HG03521 (cell line): Measurements from ENCODE around the gene ECEL1.

Experiments
- ATAC-seq: cut with Tn5 transposase; IDR thresholded peaks from one replicate; pipeline ENCODE4 v1.9.1; 2021; ENCODE audit warnings: mild to moderate bottlenecking, moderate library complexity; ENCODE audit not compliant: unreplicated experiment

The ECEL1 gene

DNA sequence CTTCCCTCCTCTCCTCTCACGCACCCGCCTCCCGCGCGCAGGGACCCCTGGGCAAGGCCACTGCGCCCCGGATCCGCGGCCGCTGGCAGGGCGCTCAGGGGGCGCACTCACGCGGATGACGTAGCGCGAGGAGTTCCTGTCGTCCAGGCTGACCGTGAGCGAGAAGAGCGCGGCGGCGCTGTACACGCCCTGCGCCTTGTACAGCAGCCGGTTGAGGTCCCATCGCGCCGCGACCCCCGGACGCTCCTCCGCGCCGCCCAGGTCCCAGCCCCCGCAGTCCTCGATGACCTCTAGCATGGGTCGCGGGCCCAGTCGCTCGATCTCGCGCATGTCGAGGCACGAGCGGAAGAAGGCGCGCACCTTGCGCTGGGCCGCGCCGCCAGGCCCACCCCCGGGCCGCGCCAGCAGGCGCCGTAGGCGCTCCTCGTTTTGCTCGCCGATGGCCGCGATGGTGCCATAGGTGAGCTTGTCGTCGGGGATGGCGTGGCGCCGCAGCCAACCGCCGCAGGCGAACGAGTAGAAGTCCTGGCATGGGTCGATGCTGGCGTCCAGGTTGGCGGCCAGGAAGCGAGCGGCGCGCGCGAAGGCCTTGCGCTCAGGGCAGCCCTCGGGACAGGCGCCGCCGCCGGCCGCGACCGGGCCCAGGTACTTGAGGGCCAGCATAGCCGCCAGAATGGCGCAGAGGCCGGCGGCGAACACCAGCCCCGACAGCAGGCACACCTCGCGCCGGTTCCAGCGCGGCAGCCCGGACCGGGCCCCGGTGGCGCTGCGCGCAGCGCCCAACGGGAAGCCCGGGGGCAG, 1.7 kb downstream of the ECEL1 start:
- ATAC-seq, result no peak

DNA sequence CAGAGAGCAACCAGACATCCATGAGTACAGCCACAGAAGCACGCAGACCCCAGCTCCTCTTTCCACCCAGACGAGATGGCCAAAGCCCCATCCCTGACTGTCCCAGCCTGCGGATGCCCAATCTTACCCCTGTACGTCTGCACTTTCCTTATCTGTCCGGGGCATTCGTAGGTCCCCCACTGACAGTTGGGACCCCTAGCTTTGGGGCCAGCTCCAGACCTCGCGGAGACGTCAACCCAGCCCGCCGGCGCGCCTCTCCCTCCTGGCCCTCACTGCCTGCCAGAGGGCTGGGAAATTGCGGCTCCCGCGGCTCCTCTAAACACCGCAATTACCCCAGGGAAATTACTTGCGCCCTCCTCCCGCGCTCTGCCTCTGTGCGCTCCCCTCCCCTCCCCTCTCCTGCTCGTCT, 2.3 kb downstream of the ECEL1 start:
- no peak for ATAC-seq

DNA sequence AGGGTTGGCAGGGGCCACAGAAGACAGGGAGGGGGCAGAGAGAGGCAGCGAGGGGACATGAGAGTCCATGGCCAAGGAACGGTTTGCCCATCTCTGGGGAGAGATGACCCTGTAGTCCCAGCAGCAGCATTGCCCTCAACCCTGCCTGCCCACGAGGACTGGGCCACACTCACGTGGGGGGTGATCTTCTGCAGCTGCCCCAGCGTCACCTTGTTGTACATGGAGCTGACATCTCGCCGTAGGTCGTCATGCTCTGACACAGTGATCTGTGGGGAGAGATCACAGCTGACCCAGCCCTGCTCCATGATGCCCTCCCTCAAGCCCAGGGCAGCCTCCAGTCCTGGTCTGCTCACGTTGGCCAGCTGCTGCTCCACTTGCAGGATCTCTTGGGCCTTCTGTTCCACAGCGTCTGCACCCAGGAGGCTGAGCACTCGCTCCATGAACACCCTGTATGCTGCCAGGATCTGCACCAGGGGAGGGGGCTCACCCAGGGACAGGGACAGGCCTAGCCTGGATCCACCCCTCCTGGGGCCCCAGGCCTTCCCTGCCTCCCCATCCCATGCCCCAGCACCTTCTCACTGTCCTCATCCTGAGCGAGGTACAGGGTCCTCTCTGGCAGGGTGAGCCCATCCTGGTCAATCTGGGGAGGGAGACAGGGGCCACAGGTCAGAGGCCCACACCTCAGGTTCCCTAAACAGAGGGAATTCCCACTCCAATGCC, 2.8 kb downstream of the ECEL1 start:
- no peak for ATAC-seq

DNA sequence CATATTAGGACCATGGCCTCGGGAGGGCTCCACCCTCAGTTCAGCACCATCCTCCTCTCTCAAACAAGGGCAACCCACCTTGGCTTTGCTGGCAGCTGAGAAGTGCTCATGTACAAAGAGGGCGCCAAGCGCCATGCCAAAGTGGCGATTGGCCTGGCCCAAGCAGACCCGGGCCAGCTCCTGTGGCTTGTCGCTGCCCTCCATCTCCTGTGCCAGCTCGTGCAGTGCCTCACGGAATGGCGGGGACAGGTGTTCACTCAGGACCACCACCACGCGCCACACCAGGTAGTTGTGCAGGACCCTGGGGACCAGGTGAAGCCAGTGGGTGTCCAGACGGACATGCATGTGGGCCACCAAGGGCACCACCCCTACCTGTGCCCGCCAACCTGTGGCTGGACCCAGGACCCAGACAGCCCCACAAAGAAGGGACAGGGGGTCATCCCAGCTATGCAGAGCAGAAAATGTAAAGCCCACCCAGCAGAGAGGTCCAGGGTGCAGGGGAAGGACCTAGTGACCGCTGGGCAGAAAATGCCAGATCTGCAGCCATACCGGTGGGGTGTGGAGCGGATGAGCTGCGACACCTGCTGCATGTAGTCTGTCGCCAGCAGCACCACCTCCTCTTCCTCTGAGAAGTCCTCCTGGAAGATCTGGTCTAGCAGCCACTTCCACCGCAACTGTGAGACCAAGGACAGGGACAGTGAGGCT, 3.6 kb downstream of the ECEL1 start:
- ATAC-seq, result no peak

DNA sequence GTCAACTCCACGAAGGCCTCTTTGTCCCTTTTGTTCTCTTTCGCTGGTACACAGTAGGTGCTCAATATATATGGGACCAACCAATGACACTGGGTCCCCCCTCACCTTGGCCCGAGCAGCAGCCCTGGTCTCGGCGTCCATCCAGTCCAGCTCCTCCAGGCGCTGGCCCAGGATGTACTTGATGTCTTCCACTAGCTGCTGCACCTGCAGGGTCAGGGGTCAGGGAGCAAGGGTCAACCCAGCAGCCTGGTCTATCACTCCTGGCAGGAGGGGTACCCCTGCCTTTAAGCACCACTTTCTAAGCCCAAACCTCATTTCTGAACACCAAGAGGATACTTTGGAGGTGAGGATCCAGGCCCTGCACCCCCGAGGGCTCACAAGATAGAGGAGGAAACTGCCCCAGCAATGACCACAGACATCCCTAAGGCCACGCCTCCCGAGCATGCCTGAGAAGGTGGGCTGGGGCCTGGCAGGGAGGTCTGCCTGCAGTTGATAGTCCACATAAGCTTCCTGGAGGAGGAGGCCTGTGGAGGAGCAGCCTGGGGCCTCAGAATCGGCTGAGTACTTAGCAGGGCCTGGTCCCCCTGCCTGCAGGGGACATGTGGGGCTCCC, 4.2 kb downstream of the ECEL1 start:
- no peak for ATAC-seq

DNA sequence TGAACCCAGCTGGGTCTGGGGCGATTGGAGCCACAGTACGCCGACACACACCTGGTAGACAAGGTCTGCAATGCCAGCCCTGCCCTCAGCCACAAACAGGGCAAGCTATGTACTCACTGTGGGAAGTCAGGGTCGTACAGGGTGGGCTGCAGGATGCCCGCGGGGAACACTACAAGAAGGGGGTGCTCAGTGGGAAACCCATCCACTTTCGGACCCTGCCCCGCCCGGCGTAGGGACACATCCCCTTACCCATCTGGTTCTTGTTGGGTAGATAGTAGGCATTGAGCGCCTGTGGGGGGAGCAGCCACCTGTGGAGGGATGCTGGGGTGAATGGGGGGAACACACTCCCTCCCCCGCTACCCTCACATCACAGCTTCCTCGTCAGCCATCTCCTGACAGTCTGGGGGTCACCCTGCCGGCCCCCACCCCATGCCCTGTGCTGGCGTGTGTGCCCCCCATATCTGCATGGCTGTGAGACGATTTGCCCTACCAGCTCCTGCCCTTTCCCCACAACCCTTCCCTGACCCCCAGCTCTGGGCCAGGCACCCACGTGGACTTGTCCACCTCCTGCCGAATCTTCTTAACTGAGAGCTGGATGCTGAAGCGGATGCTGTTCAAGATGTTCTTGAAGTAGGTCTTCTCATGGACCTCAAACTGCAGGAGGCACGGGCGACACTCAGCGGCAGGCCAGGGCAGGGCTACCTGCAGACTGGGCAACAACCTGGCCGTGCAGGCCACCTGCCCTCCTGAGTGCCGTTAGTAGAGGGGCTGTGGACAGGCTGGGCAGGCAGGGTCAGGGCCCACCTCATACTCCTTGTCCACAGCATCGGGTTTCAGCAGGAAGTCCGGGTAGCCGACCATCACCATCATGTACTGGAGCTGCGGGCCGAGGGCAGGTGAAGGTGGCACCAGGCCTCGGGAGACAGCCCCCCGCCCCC, 5.1 kb downstream of the ECEL1 start:
- ATAC-seq, result no peak

DNA sequence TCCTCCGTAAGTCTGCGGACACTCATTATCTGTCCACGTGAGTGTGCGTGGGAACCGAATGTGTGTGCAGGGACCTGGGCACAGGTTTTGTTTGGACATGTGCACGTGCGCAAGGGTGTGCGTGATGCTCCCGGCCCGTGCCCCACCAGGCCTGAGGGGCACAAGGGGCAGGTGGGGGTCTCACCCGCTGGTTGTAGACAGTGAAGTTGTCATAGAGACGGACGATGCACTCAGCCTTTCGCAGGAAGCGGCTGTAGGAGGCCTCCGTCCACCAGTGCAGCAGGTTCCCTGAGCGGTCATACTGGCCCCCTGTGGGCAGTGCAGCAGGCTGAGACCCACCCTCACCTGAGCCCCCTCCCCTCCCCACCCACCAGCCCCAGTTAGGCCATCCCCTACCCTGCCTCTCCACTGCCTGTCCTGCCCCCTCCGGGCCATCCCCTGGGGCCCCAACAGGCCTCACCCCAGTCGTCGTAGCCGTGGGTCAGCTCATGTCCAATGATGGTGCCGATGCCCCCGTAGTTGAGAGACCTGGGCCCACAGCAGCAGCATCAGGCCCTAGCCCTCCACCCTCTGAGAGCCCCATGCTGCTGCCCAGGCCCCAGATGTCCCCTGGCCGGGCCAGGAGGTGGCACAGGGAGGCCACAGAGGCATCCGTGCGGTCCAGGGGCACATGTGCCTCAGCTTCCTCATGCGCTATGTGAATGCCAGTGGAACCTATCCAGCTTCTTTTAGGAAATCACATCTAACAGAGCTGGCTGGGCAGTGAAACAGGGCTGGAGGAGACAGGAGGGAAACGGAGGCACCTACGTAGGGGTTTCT, 6.1 kb downstream of the ECEL1 start:
- ATAC-seq, result no peak

DNA sequence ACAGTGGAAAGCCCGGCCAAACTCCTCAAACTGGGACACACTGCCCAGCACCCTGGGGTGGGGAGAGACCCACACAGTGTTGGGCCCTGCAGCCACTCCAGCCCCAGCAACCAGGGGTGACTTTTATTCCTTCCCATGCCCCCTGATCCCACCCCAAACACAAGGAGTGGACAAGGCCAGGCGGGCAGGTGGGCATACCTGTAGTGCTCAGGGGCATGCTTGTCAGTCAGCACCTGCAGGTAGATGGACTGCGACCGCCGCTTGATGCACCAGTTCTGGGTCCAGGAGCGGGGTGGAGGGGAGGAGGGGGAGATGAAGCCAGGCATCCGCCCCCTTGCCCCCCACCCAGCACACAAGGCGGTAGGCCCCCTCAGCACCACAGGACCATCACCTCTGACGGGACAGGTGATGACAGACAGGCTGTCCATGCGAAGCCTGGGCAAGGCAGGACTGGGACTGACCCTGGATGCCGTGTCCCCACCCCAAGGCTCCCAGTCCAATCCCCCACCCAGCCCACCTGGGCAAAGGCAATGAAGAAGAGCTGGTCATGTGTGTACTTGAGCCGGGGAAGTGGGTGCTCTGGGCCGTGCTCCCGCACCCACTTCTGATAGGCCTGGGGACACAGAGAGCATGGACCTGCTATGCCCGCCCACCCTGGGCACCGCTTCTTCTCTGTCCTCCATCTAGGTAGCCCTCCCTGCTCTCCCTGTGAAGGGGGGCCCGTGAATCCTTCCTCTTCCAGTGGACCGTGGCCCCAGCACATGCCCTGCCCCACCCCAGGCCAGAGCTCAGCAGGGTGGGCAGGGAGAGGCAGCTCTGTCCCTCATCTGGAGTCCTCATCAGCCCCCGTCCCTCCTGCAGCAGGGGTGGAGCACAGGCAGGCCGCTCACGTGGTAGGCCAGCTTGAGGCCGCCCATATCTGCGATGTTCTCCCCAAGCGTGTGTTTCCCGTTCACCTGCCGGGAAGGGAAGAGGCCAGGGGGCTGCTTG, 7.1 kb downstream of the ECEL1 start:
- ATAC-seq, result no peak

DNA sequence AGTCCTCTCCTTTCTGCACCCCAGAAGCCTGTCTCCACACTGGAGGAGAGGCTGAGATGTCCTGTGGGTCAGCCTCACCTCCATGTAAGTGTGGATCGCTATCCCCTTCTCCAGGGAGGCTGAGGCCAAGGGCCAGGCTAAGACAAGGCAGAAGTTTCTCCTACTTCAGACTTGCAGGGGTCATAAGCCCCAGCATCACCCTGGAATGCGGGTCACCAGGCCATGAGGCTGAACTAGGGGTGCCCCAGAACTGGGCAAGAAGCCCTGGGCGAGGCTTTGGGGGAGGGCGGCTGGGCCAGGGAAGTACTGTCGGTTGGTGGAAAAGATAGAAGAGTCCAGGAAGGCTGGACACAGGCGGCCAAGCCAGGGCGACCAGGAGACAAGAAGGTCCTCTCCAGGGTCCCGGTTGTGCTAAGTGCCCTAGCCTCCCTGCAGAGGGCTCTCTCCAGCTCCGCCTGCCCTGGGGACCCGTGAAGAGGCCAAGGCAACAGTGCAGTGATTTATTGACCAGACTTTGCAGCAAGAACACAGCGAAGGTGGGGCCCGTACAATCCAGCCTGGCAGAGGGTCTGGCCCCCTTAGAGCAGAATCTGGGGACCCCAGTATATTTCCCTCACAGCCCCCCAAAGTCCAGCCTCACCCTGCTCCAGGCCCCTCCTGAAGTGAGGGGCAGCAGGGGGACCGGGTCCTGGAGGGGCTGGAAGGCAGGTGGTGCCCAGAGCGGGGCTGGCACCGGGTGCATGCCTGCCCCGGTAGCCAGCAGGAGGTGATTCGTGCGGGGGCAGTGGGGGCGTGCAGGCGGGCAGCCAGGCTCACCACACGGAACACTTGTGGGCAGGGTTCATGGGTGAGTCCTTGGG, 8.1 kb downstream of the ECEL1 start:
- ATAC-seq, result no peak

DNA sequence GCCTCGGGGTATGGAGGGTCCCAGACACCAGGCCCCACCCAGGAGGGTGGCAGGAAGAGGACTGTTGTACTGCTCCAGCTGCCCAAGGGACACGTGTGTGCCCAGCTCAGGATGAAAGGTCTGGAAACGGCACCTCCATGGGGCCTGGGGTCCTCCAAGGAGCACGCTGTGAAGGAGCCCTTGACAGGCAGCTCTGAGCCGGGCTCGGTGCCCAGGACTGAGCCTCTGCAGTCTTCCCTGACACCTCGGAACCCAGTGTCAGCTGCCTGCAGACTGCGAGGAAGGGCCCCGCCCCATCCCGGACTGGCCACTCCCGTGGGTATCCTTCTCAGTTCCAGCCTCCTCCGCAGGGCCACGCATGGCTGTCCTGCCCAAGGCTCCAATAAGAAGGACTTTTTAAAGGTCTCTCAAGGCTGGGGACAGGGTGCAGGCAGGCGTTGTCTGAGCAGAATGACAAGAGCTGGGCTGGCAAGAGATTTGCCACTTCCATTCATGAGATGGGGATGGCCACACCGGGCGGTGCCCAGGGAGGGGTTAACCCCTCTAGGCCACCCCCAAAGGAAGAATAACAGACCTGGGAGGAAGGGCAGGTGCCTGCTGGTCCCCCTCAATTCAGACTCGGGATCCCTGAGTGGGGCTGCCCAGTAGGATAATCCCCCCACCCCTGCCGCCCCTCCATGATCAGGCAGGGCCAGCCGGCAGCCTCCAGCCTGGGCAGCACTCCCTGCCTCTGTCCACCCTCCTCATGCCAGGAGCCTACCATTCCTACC, 8.9 kb downstream of the ECEL1 start:
- ATAC-seq, result no peak

DNA sequence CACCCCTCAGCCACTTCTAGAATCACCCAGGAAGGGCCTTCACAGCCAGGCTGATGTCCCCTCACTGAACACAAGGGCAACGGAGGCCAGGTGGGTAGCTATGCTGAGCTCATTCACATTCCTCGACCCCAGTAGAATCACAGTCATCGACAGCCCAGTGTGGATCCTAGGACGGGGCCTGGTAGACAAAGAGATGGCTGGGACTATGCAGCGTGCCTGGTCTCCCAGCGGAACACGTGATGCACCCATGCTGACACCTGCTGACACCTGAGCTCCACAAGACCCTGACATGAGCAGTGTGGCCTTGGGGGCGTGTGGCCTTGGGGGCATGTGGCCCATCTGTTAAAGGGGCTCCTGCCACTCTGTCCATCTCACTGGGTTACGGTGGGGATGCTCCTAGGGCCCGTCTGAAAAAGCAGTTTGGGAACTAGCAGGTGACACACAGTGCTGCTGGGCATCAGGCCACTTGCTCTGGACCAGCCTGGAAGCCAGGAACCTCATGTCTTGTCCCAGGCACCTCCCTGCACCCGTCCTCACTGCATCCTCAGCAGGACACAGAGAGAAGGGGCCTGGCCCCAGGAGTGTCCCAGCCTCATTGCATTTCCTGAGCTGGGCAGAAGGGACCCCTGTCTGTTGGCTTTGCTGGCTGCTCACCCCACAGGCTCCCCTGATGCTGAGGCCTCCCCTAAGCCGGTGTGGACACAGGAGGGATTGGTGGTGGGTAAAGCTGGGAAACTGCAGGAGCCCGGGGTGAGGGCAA, 9.7 kb downstream of the ECEL1 start:
- ATAC-seq, result no peak

DNA sequence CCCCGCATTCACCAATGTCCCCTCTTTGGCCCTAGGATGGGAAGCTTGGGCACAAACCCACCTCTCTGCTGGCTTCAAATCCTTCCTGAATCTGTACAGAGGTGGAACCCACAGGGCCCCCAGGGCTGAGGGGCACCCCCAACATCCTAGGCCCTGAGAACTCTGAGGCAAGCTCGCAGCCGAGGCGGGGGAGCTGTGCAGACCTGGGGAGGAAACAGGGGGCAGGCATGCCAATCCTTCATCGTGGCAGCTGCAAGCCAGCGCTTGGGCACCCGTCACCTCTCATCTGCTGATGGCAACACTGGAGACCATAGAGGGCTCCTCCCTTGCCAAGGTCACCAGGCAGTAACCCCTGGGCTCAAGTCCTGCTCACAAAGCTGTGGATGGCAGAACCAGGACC, 10.8 kb downstream of the ECEL1 start:
- ATAC-seq, result no peak

DNA sequence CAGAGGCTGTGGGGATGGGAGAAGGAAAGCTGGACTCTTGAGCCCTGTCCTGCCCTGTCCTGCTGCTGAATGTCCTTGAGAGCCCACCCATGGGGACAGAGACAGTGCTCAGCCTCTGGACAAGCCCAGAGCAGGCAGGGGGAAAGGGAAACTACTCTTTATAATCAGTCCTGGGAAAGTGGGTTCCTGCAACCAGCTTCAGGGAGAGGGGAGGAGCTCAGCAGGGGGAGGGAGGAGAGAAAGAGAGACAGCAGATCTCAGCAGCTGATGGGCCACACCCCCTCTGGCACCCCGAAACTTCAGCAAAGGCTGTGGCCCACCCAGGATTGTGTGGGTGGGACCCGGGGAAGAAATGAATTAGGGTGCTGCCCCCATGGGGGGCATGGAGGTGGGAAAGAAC, 11.6 kb downstream of the ECEL1 start:
- ATAC-seq, result no peak

DNA sequence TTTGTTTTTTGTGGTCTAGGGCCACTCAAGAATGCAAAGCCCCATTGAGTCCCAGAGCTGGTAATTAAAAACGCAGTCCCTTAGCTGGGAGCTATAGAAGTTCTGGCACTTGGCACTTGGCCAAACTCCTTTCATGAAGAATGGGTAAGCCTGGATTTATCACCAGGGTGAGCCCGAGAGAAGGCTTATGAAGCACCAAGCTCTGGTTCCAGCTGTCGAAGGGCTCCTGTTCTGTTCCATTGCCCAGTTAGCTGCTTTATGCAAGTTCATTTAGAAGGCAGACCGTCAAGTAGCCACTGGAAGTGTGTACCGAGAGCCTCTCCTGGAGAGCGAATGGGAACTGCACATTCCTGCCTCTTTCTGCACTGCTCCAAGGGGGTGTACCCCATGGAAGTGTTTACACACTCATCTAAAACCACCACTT, 14.2 kb downstream of the ECEL1 start:
- ATAC-seq, result no peak

DNA sequence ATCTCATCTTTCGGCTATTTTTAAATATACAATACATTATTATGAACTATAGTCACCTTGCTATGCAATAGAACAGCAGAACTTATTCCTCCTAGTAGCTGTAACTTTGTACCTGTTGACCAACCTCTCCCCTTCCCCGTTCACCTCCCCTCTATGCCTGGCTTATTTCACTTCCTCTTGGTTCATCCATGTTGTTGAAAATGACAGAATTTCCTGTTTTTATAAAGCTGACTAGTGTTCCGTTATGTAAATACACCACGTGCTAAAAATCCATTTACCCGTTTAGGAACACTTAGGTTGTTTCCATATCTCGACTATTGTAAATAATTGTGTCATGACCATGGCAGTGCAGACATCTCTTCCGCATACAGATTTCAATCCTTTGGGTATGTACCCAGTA, 21.4 kb downstream of the ECEL1 start:
- ATAC-seq, result no peak

DNA sequence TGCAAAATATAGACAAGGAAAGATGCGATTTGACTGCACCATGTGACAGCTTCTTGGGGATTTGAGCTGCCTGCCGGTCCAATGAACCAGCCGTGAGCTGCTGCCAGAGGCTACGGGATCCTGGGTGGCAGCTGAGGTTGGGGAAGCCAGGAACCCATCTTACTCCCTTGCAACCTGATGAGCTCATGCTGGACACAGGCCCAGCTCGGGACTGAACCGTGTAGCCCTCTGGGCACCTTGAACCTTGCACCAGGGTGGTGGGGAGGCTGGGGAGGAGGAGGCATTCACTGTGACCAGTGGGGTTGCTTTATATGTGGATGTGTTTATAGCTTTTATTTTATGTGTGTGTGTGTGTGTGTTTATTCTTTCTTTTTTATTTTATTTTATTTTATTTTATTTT, 22.6 kb downstream of the ECEL1 start:
- no peak for ATAC-seq
